Measurements from ENCODE around the gene TNNI3. TPM values are rescaled to one million over a fixed set of nuclear protein-coding genes. Genes with fewer than 3 reads are reported as not detected.

TNNI3 gene
- total RNA-seq, 4 donors from 2014 or later: not detected

GRCh38 chr19:55146705-55147273 is 10.7 kb downstream of the TNNI3 start:
- no peak for DNase-seq (ENCODE audit: extremely low spot score)
- intact Hi-C loops (cut with DNase I): loop anchor here (10.0 kb wide), 1 partner anchor 268 kb away; no protein-coding TSS in a partner anchor
- H3K27ac ChIP-seq (replicated peaks in 1 of 4): no peak overlapping the region

GRCh38 chr19:55146078-55146704 is 11.3 kb downstream of the TNNI3 start:
- intact Hi-C loops (cut with DNase I): loop anchor here (10.0 kb wide), 1 partner anchor 269 kb away; no protein-coding TSS in a partner anchor
- peak in 1 of 3 experiments; percentile 21 for TF ChIP-seq CTCF (IDR thresholded peaks at IDR 0.05)
- TF ChIP-seq EP300 (IDR thresholded peaks at IDR 0.05): no peak

More at GRCh38 chr19:55146705-55147273, 10.7 kb downstream of the TNNI3 start:
- TF ChIP-seq EP300 (IDR thresholded peaks at IDR 0.05) (no peak), POLR2A (IDR thresholded peaks at IDR 0.05; ENCODE audit: low read depth) (no peak), POLR2AphosphoS5 (IDR thresholded peaks at IDR 0.05) (no peak), CTCF (IDR thresholded peaks at IDR 0.05) (no peak)
- Histone ChIP-seq H3K36me3 (peaks cover 0 to 11% (median 0%) of the 10 kb centered on the region in 4 donors), H3K9me3 (no peaks in the 10 kb centered on the region), H3K27me3 (peaks cover 0 to 100% (median 50%) of the 10 kb centered on the region in 4 donors), H3K4me3 (peak overlapping the region in 1 of 4 donors; percentile 23), H3K4me1 (peaks cover 9 to 20% (median 17%) of the 10 kb centered on the region in 4 donors)
- WGBS: 3% methylated on average over 15 of the region's 27 CpGs

GRCh38 chr19:55145232-55145631 is 12.3 kb downstream of the TNNI3 start:
- H3K36me3 ChIP-seq: no peaks in the 10 kb centered on the region
- H3K27me3 ChIP-seq: peaks cover 0 to 100% (median 58%) of the 10 kb centered on the region in 4 donors
- no peaks in the 10 kb centered on the region for H3K9me3 ChIP-seq
- TF ChIP-seq EP300 (IDR thresholded peaks at IDR 0.05) (no peak), POLR2A (IDR thresholded peaks at IDR 0.05; ENCODE audit: low read depth) (no peak), POLR2AphosphoS5 (IDR thresholded peaks at IDR 0.05) (no peak), CTCF (IDR thresholded peaks at IDR 0.05) (no peak)
- WGBS: 23% methylated on average over 3 of the region's 3 CpGs
- no peak overlapping the region for H3K27ac ChIP-seq (replicated peaks in 1 of 4)
- intact Hi-C loops (cut with DNase I): loop anchor here (10.0 kb wide), 1 partner anchor 270 kb away; no protein-coding TSS in a partner anchor
- no peak for DNase-seq (ENCODE audit: extremely low spot score)
- no peak overlapping the region for H3K4me3 ChIP-seq
- H3K4me1 ChIP-seq: peaks cover 9 to 30% (median 25%) of the 10 kb centered on the region in 4 donors

More at GRCh38 chr19:55146078-55146704, 11.3 kb downstream of the TNNI3 start:
- H3K36me3 ChIP-seq: peaks cover 0 to 5% (median 0%) of the 10 kb centered on the region in 4 donors
- H3K27ac ChIP-seq (replicated peaks in 1 of 4): no peak overlapping the region
- H3K9me3 ChIP-seq: no peaks in the 10 kb centered on the region
- H3K27me3 ChIP-seq: peaks cover 0 to 100% (median 55%) of the 10 kb centered on the region in 4 donors
- no peak for DNase-seq (ENCODE audit: extremely low spot score)
- 3% methylated on average over 18 of the region's 41 CpGs for WGBS
- H3K4me1 ChIP-seq: peaks cover 9 to 26% (median 22%) of the 10 kb centered on the region in 4 donors
- peak overlapping the region in 1 of 4 donors; percentile 23 for H3K4me3 ChIP-seq

GRCh38 chr19:55141696-55142095 is 15.8 kb downstream of the TNNI3 start:
- Histone ChIP-seq H3K4me1 (peaks cover 6 to 27% (median 23%) of the 10 kb centered on the region in 4 donors), H3K27me3 (peaks cover 0 to 100% (median 45%) of the 10 kb centered on the region in 4 donors), H3K9me3 (no peaks in the 10 kb centered on the region), H3K36me3 (no peaks in the 10 kb centered on the region), H3K27ac (replicated peaks in 1 of 4) (no peak overlapping the region), H3K4me3 (no peak overlapping the region)
- intact Hi-C loops (cut with DNase I): loop anchor here (5.0 to 10.0 kb wide), 2 partner anchors 273 to 361 kb away; no protein-coding TSS in a partner anchor
- TF ChIP-seq CTCF (IDR thresholded peaks at IDR 0.05) (no peak), EP300 (IDR thresholded peaks at IDR 0.05) (no peak), POLR2A (IDR thresholded peaks at IDR 0.05; ENCODE audit: low read depth) (no peak), POLR2AphosphoS5 (IDR thresholded peaks at IDR 0.05) (no peak)
- no peak for DNase-seq (ENCODE audit: extremely low spot score)
- 0% methylated on average over 1 of the region's 21 CpGs for WGBS

All from esophagus muscularis mucosa (tissue), 4 donors.